BLaER1 (cell line): ENCODE results near the gene TRPV3.

Experiments
- H3K27ac ChIP-seq: shearing (Covaris generic); formaldehyde crosslinking; 2 replicates; pipeline ENCODE4 v1.8.1; 2022
- H3K27me3 ChIP-seq: shearing (Covaris generic); formaldehyde crosslinking; 2 replicates; pipeline ENCODE4 v1.8.1; 2022
- H3K36me3 ChIP-seq: shearing (Covaris generic); formaldehyde crosslinking; 2 replicates; pipeline ENCODE4 v1.8.1; 2022
- H3K4me1 ChIP-seq: shearing (Covaris generic); formaldehyde crosslinking; 2 replicates; pipeline ENCODE4 v1.8.1; 2022
- H3K4me2 ChIP-seq: shearing (Covaris generic); formaldehyde crosslinking; 2 replicates; pipeline ENCODE4 v1.8.1; 2022
- H3K4me3 ChIP-seq: shearing (Covaris generic); formaldehyde crosslinking; 2 replicates; pipeline ENCODE4 v1.8.1; 2022
- H3K9ac ChIP-seq: shearing (Covaris generic); formaldehyde crosslinking; 2 replicates; pipeline ENCODE4 v1.8.1; 2022
- H3K9me3 ChIP-seq: shearing (Covaris generic); formaldehyde crosslinking; 2 replicates; pipeline ENCODE4 v1.8.1; 2022
- H4K20me1 ChIP-seq: shearing (Covaris generic); formaldehyde crosslinking; 2 replicates; pipeline ENCODE4 v1.8.1; 2022
- Cebpa-rat ChIP-seq: shearing (Covaris generic); IDR thresholded peaks from 2 replicates; pipeline ENCODE4 v1.8.1; 2022

TRPV3 gene

GRCh38 chr17:3535253-3535995 is 22.2 kb downstream of the TRPV3 start:
- no peak overlapping the region for H3K4me3 ChIP-seq

GRCh38 chr17:3534881-3535252 is 22.7 kb downstream of the TRPV3 start:
- H4K20me1 ChIP-seq, result no peaks in the 10 kb centered on the region
- no peak overlapping the region for H3K27ac ChIP-seq
- peaks cover 20% of the 10 kb centered on the region; the same call in 1 of the 2 replicates for H3K4me1 ChIP-seq
- no peak for TF ChIP-seq Cebpa-rat
- no peak overlapping the region for H3K4me3 ChIP-seq
- no peaks in the 10 kb centered on the region for H3K36me3 ChIP-seq
- no peaks in the 10 kb centered on the region for H3K27me3 ChIP-seq
- no peak overlapping the region for H3K4me2 ChIP-seq
- H3K9ac ChIP-seq, result no peak overlapping the region
- no peaks in the 10 kb centered on the region for H3K9me3 ChIP-seq

More at GRCh38 chr17:3535253-3535995, 22.2 kb downstream of the TRPV3 start:
- H3K27me3 ChIP-seq, result no peaks in the 10 kb centered on the region
- H3K9ac ChIP-seq, result no peak overlapping the region
- H4K20me1 ChIP-seq, result no peaks in the 10 kb centered on the region
- no peak overlapping the region for H3K27ac ChIP-seq
- H3K36me3 ChIP-seq, result no peaks in the 10 kb centered on the region
- no peak for TF ChIP-seq Cebpa-rat
- H3K4me1 ChIP-seq, result peaks cover 23% of the 10 kb centered on the region; the same call in 1 of the 2 replicates
- H3K4me2 ChIP-seq, result no peak overlapping the region
- H3K9me3 ChIP-seq, result no peaks in the 10 kb centered on the region

GRCh38 chr17:3533752-3534151 is 23.9 kb downstream of the TRPV3 start:
- no peak for TF ChIP-seq Cebpa-rat
- Histone ChIP-seq H3K4me3 (no peak overlapping the region), H3K27ac (no peak overlapping the region), H3K4me1 (peaks cover 20% of the 10 kb centered on the region; the same call in 1 of the 2 replicates), H3K9ac (no peak overlapping the region), H3K36me3 (no peaks in the 10 kb centered on the region), H3K27me3 (no peaks in the 10 kb centered on the region), H3K4me2 (no peak overlapping the region), H4K20me1 (no peaks in the 10 kb centered on the region), H3K9me3 (no peaks in the 10 kb centered on the region)

- Histone ChIP-seq H3K9ac (no peak overlapping the region), H3K4me3 (no peak overlapping the region), H3K4me1 (peaks cover 20% of the 10 kb centered on the region; the same call in 1 of the 2 replicates), H3K36me3 (no peaks in the 10 kb centered on the region), H3K27me3 (no peaks in the 10 kb centered on the region), H3K4me2 (no peak overlapping the region), H4K20me1 (no peaks in the 10 kb centered on the region), H3K9me3 (no peaks in the 10 kb centered on the region), H3K27ac (no peak overlapping the region)
- TF ChIP-seq Cebpa-rat, result no peak
Measured at GRCh38 chr17:3532859-3533142, 24.8 kb downstream of the TRPV3 start.

- Histone ChIP-seq H3K9me3 (no peaks in the 10 kb centered on the region), H3K4me2 (peak overlapping the region; percentile 5; the same call in 1 of the 2 replicates), H3K4me3 (no peak overlapping the region), H3K27ac (no peak overlapping the region), H3K27me3 (no peaks in the 10 kb centered on the region), H4K20me1 (no peaks in the 10 kb centered on the region), H3K9ac (no peak overlapping the region), H3K36me3 (no peaks in the 10 kb centered on the region), H3K4me1 (peaks cover 20% of the 10 kb centered on the region; the same call in 1 of the 2 replicates)
- no peak for TF ChIP-seq Cebpa-rat
Measured at GRCh38 chr17:3532106-3532858, 25.3 kb downstream of the TRPV3 start.

DNA sequence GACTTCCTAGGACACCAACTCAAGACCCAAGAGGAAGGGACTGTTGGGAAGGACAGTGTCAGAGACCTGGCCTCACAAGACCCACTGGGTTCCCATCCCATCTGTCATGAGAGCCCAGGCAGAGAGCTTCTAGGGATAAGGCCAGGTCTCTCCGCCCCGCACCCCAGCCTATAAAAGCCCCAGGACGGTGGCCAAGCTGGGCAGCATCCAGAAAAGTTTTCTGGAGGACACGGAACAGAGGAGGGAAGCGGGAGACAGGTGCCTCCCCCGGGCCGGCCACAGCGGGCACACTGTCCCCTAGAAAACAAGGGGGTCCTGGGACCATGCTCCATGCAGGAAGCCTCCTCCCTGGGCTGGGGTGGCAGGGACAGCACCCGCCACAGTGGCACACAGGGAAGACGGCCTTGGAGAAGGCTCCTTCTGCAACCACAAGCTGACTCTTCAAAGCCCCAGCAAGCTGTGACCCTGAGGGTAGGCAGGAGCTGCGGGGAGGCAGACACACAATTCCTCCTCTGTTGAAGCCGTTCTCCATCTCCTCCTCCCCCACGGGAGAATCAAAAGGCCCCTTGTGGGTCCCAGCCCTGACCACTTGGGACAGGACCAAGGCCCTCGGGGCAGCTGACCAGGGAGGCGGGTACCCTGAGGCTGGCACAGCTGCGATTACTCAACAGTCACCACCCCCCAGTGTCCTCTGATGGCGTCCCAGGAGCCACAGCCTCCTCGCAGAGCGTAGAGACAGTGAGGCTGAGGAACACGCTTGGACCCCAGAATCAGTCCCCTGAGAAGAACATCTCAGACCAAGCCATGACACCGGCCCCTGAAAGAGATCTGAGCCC is 26.1 kb downstream of the TRPV3 start:
- H3K9me3 ChIP-seq, result no peaks in the 10 kb centered on the region
- no peak overlapping the region for H3K27ac ChIP-seq
- peaks cover 20% of the 10 kb centered on the region; the same call in 1 of the 2 replicates for H3K4me1 ChIP-seq
- H3K27me3 ChIP-seq, result no peaks in the 10 kb centered on the region
- H3K9ac ChIP-seq, result no peak overlapping the region
- no peak overlapping the region for H3K4me3 ChIP-seq
- no peaks in the 10 kb centered on the region for H4K20me1 ChIP-seq
- H3K36me3 ChIP-seq, result no peaks in the 10 kb centered on the region
- no peak for TF ChIP-seq Cebpa-rat
- H3K4me2 ChIP-seq, result no peak overlapping the region

- H3K27ac ChIP-seq, result no peak overlapping the region
- TF ChIP-seq Cebpa-rat, result no peak
- H3K4me3 ChIP-seq, result no peak overlapping the region
- no peak overlapping the region for H3K9ac ChIP-seq
- no peak overlapping the region for H3K4me2 ChIP-seq
- H3K4me1 ChIP-seq, result peaks cover 20% of the 10 kb centered on the region; the same call in 1 of the 2 replicates
- no peaks in the 10 kb centered on the region for H3K9me3 ChIP-seq
- H3K27me3 ChIP-seq, result no peaks in the 10 kb centered on the region
- H4K20me1 ChIP-seq, result no peaks in the 10 kb centered on the region
- H3K36me3 ChIP-seq, result no peaks in the 10 kb centered on the region
Measured at GRCh38 chr17:3529817-3530741, 27.5 kb downstream of the TRPV3 start.

- Histone ChIP-seq H3K4me3 (no peak overlapping the region), H3K4me2 (no peak overlapping the region), H3K4me1 (peaks cover 20% of the 10 kb centered on the region; the same call in 1 of the 2 replicates), H3K27ac (no peak overlapping the region), H3K9me3 (no peaks in the 10 kb centered on the region), H3K9ac (no peak overlapping the region), H3K27me3 (no peaks in the 10 kb centered on the region), H3K36me3 (no peaks in the 10 kb centered on the region), H4K20me1 (no peaks in the 10 kb centered on the region)
- TF ChIP-seq Cebpa-rat, result no peak
Measured at GRCh38 chr17:3528880-3529511, 28.6 kb downstream of the TRPV3 start.
